H1 (cell line): ENCODE data around the gene MARCHF3. TPM values are rescaled to one million over a fixed set of nuclear protein-coding genes. Genes with fewer than 3 reads are reported as not detected.

Experiments
- CTCF ChIA-PET: fragments of 300-600 bp; sonication (Branson Sonifier 250); formaldehyde crosslinking; loops from one replicate; lab custom pipeline; 2021; ENCODE audit not compliant: partially characterized antibody; lab: Charles Lee
- POLR2A ChIA-PET: fragments of 300-600 bp; sonication (Branson Sonifier 250); formaldehyde crosslinking; loops from one replicate; lab custom pipeline; 2021; ENCODE audit warnings: inconsistent platforms; ENCODE audit not compliant: partially characterized antibody; lab: Charles Lee
- DNase-seq, 2 experiments: peaks; one replicate each; pipeline versions ENCODE4 v3.0.0 to v3.0.0-alpha.2; 2010 to 2022; ENCODE audit warnings: low spot score in 2 of 2, low read depth in 1 of 2, mixed read lengths in 1 of 2
- FAIRE-seq: peaks from 2 replicates; lab custom pipeline; 2011; peaks lifted over from hg19 to GRCh38; lab: Jason Lieb, UNC
- H2AFZ ChIP-seq: 2 replicates; pipeline ENCODE4 v1.8.1; 2012; ENCODE audit warnings: low read length, inconsistent platforms
- H2AK5ac ChIP-seq: 2 replicates; pipeline ENCODE4 v1.6.1; 2013; ENCODE audit warnings: low read depth, low read length
- H2BK120ac ChIP-seq: replicated peaks from 2 replicates; pipeline ENCODE3; 2013; ENCODE audit warnings: low read depth, low read length, inconsistent platforms
- H2BK12ac ChIP-seq: 2 replicates; pipeline ENCODE4 v1.6.1; 2013; ENCODE audit warnings: low read depth, low read length
- H2BK15ac ChIP-seq: 2 replicates; pipeline ENCODE4 v1.6.1; 2013; ENCODE audit warnings: low read length
- H2BK20ac ChIP-seq: 2 replicates; pipeline ENCODE4 v1.6.1; 2013; ENCODE audit warnings: low read length
- H2BK5ac ChIP-seq: 2 replicates; pipeline ENCODE4 v1.6.1; 2013; ENCODE audit warnings: low read depth, low read length
- H3K14ac ChIP-seq: 2 replicates; pipeline ENCODE4 v1.6.1; 2013; ENCODE audit warnings: inconsistent platforms; ENCODE audit not compliant: insufficient read length
- H3K18ac ChIP-seq: 2 replicates; pipeline ENCODE4 v1.6.1; 2013; ENCODE audit warnings: low read length; ENCODE audit errors: extremely low read depth
- H3K23ac ChIP-seq: 2 replicates; pipeline ENCODE4 v1.6.1; 2013; ENCODE audit warnings: inconsistent platforms; ENCODE audit not compliant: insufficient read length
- H3K23me2 ChIP-seq: 2 replicates; pipeline ENCODE4 v1.6.1; 2013; ENCODE audit warnings: low read depth, low read length
- H3K27ac ChIP-seq: 2 replicates; pipeline ENCODE4 v1.6.1; 2011; ENCODE audit warnings: low read depth, low read length, inconsistent platforms
- H3K27me3 ChIP-seq, 4 experiments: replicated peaks in 1 of 4; 1 replicate in 1 of 4; 2 replicates in 3 of 4; pipeline versions ENCODE4 v1.6.1 to v1.8.1; 2011 to 2013; ENCODE audit warnings: low read length in 3 of 4, mild to moderate bottlenecking in 3 of 4, inconsistent platforms in 2 of 4, mixed read lengths in 2 of 4, moderate library complexity in 1 of 4; ENCODE audit not compliant: control insufficient read depth in 3 of 4, insufficient read depth in 3 of 4; ENCODE audit errors: extremely low read depth in 1 of 4
- H3K36me3 ChIP-seq, 4 experiments: 2 replicates each; pipeline versions ENCODE4 v1.6.1 to v1.8.1; 2011 to 2013; ENCODE audit warnings: mild to moderate bottlenecking in 4 of 4, low read length in 3 of 4, moderate library complexity in 2 of 4, control low read depth in 1 of 4, inconsistent platforms in 1 of 4; ENCODE audit not compliant: insufficient read depth in 4 of 4, control insufficient read depth in 2 of 4
- H3K4ac ChIP-seq: replicated peaks from 2 replicates; pipeline ENCODE3; 2013; ENCODE audit warnings: low read length, low read depth, mixed read lengths, inconsistent platforms; ENCODE audit not compliant: insufficient read length
- H3K4me1 ChIP-seq, 4 experiments: replicated peaks in 1 of 4; 1 replicate in 1 of 4; 2 replicates in 3 of 4; pipeline versions ENCODE4 v1.6.1 to v1.8.1; 2011 to 2013; ENCODE audit warnings: low read length in 3 of 4, inconsistent platforms in 2 of 4, mixed read lengths in 1 of 4; ENCODE audit not compliant: insufficient read depth in 4 of 4, control insufficient read depth in 3 of 4
- H3K4me2 ChIP-seq, 2 experiments: 2 replicates each; pipeline versions ENCODE4 v1.6.1 to v1.8.1; 2011 to 2013; ENCODE audit warnings: low read depth in 2 of 2, low read length in 2 of 2, control low read depth in 1 of 2, inconsistent platforms in 1 of 2, mild to moderate bottlenecking in 1 of 2; ENCODE audit not compliant: insufficient read depth in 1 of 2
- H3K4me3 ChIP-seq, 4 experiments: fragments of 200-600, 300-600 bp in 1 of 4; sonication (generic), shearing (Covaris generic), sonication (Bioruptor Twin) in 1 of 4; 2 replicates each; pipeline versions ENCODE4 v1.5.1 to v1.8.1; 2011 to 2016; ENCODE audit warnings: low read length in 4 of 4, low read depth in 3 of 4, control low read depth in 2 of 4, inconsistent platforms in 2 of 4, mild to moderate bottlenecking in 2 of 4, mixed read lengths in 1 of 4, moderate library complexity in 1 of 4; ENCODE audit not compliant: insufficient read depth in 2 of 4; ENCODE audit errors: extremely low read depth in 1 of 4
- H3K56ac ChIP-seq: replicated peaks from 2 replicates; pipeline ENCODE3; 2013; ENCODE audit warnings: low read depth, mild to moderate bottlenecking, mixed read lengths, low read length, inconsistent platforms; ENCODE audit not compliant: insufficient read length
- H3K79me1 ChIP-seq: 2 replicates; pipeline ENCODE4 v1.6.1; 2013; ENCODE audit warnings: low read depth, low read length, control low read depth
- H3K79me2 ChIP-seq, 2 experiments: 2 replicates each; pipeline versions ENCODE4 v1.6.1 to v1.8.1; 2012 to 2013; ENCODE audit warnings: low read length in 2 of 2, mild to moderate bottlenecking in 2 of 2, inconsistent platforms in 1 of 2; ENCODE audit not compliant: insufficient read depth in 2 of 2, control insufficient read depth in 1 of 2
- H3K9ac ChIP-seq, 4 experiments: replicated peaks in 1 of 4; 1 replicate in 1 of 4; 2 replicates in 3 of 4; pipeline versions ENCODE4 v1.6.1 to v1.8.1; 2011 to 2013; ENCODE audit warnings: low read depth in 3 of 4, low read length in 3 of 4, control low read depth in 2 of 4, mild to moderate bottlenecking in 2 of 4, moderate library complexity in 2 of 4, inconsistent platforms in 1 of 4; ENCODE audit errors: extremely low read depth in 1 of 4
- H3K9me3 ChIP-seq, 2 experiments: 2 replicates each; pipeline versions ENCODE4 v1.6.1 to v1.8.1; 2012 to 2013; ENCODE audit warnings: mild to moderate bottlenecking in 2 of 2, moderate library complexity in 2 of 2, control low read depth in 1 of 2, inconsistent platforms in 1 of 2, low read depth in 1 of 2, low read length in 1 of 2, mixed read lengths in 1 of 2; ENCODE audit not compliant: insufficient read depth in 2 of 2
- H4K20me1 ChIP-seq, 2 experiments: replicated peaks in 1 of 2; 2 replicates each; pipeline versions ENCODE3 to v1.8.1; 2011 to 2013; ENCODE audit warnings: inconsistent platforms in 2 of 2, low read length in 2 of 2, mild to moderate bottlenecking in 1 of 2; ENCODE audit not compliant: insufficient read depth in 2 of 2, control insufficient read depth in 1 of 2
- H4K5ac ChIP-seq: 2 replicates; pipeline ENCODE4 v1.6.1; 2013; ENCODE audit warnings: low read length, low read depth, mixed read lengths, inconsistent platforms; ENCODE audit not compliant: insufficient read length
- H4K8ac ChIP-seq: 2 replicates; pipeline ENCODE4 v1.8.0; 2013; ENCODE audit warnings: mild to moderate bottlenecking, moderate library complexity, low read length, inconsistent platforms; ENCODE audit not compliant: insufficient read depth; ENCODE audit errors: extremely low read depth
- H4K91ac ChIP-seq: replicated peaks from 2 replicates; pipeline ENCODE3; 2013; ENCODE audit warnings: low read length, mixed read lengths, inconsistent platforms; ENCODE audit not compliant: insufficient read length
- RBBP5 ChIP-seq: IDR thresholded peaks from 2 replicates; pipeline ENCODE4 v1.7.1; 2012; ENCODE audit warnings: low read depth, mild to moderate bottlenecking, inconsistent platforms, low read length, moderate library complexity, borderline replicate concordance
- RXRA ChIP-seq: IDR thresholded peaks from 2 replicates; pipeline ENCODE4 v1.6.1; 2011; ENCODE audit warnings: low read depth, mild to moderate bottlenecking, low read length, moderate library complexity; ENCODE audit not compliant: insufficient read depth
- SP4 ChIP-seq: IDR thresholded peaks from 2 replicates; pipeline ENCODE4 v1.6.1; 2012; ENCODE audit warnings: low read length, inconsistent platforms
- TCF12 ChIP-seq: IDR thresholded peaks from 2 replicates; pipeline ENCODE4 v1.6.1; 2011; ENCODE audit warnings: low read depth, mild to moderate bottlenecking, low read length
- WGBS, 2 experiments: shearing (Covaris generic) in 1 of 2; methylation state at CpG; one replicate each; pipeline versions ENCODE4 v1.1.6 to v1.1.7; 2013 to 2015; ENCODE audit warnings: low lambda C conversion rate in 2 of 2, mixed read lengths in 2 of 2, inconsistent platforms in 1 of 2, low coverage in 1 of 2, missing lambda C conversion rate in 1 of 2; ENCODE audit not compliant: insufficient replicate concordance in 2 of 2, insufficient coverage in 1 of 2, insufficient read length in 1 of 2; ENCODE audit errors: extremely low coverage in 1 of 2, missing lambda C conversion rate in 1 of 2; 5-methylcytosine and 5-hydroxymethylcytosine counted together
- polyA plus RNA-seq, 7 experiments: library from polyadenylated mRNA; depleted of rRNA in 3 of 7; stranded (reverse) in 5 of 7; unstranded in 2 of 7; fragments of >200 nt in 5 of 7; fragments of 200-250 nt in 2 of 7; gene quantifications; 1 replicate in 5 of 7; 2 replicates in 1 of 7; 4 replicates in 1 of 7; pipeline versions ENCODE4 v1.2.1 to v1.2.3, GENCODE V29; 2011 to 2013; ENCODE audit warnings: missing spikeins in 2 of 7, mixed read lengths in 2 of 7
- total RNA-seq: library from RNA; stranded (reverse); fragmentation: NEBNext Ultra II Directional; extraction: Animal tissue kit (Norgen Biotek cat#: 25700); gene quantifications from 2 replicates; pipeline ENCODE4 v1.2.1, GENCODE V29; 2021

MARCHF3 gene
- total and polyA plus RNA-seq, 2 of the 8 experiments (the other 6 are each of a cell fraction or from before 2014, with no cell fraction given), result 12.0 to 16.9 TPM

DNA sequence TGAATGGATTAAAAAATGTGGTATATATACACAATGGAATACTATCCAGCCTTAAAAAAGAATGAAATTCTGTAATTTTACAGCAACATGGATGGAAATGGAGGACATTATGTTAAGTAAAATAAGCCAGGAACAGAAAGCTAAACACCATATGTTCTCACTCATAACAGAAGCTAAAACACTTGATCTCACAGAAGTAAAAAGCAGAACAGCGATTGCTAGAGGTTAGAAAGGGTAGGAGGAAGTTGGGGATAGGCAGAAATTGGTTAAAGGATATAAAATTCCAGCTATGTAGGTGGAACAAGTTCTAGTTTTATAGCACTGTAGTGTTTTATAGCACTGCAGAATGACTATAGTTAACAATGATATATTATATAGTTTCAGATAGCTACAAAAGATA, 15.8 kb downstream of the MARCHF3 start:
- peaks cover 0 to 10% of the 10 kb centered on the region in 2 experiments; a peak in 2 of 4 replicates for H3K79me2 ChIP-seq
- ChIA-PET POLR2A (no interaction called here), CTCF (interaction anchor here (0.8 to 1.2 kb wide), 2 partner anchors 9 to 14 kb away, joined by 3 to 4 read pairs; no protein-coding TSS in a partner anchor)

More for the DNA sequence above, 15.8 kb downstream of the MARCHF3 start:
- no peak for FAIRE-seq
- H4K20me1 ChIP-seq, result peaks cover 0 to 1% of the 10 kb centered on the region in 2 experiments
- no peak overlapping the region for H2BK12ac ChIP-seq
- H3K79me1 ChIP-seq, result no peaks in the 10 kb centered on the region
- no peaks in the 10 kb centered on the region for H3K9me3 ChIP-seq
- TF ChIP-seq SP4 (no peak), RBBP5 (no peak), RXRA (no peak), TCF12 (no peak)
- TF ChIP-seq, all 59 proteins: peak for 0
- Histone ChIP-seq H3K9ac (no peak overlapping the region), H2BK20ac (no peak overlapping the region), H3K4me2 (no peak overlapping the region), H2BK5ac (no peak overlapping the region), H3K14ac (no peak overlapping the region), H3K36me3 (no peaks in the 10 kb centered on the region), H2AK5ac (no peak overlapping the region), H2AFZ (no peak overlapping the region), H3K4me3 (no peak overlapping the region), H2BK120ac (no peak overlapping the region), H3K4me1 (no peaks in the 10 kb centered on the region; a peak in 1 of 7 replicates), H3K23ac (no peak overlapping the region), H3K27me3 (no peaks in the 10 kb centered on the region), H3K27ac (no peak overlapping the region), H2BK15ac (no peak overlapping the region), H3K18ac (no peak overlapping the region), H3K4ac (no peak overlapping the region), H4K5ac (no peak overlapping the region), H3K23me2 (no peaks in the 10 kb centered on the region; the same call in 1 of the 2 replicates), H4K91ac (no peak overlapping the region), H4K8ac (no peak overlapping the region), H3K56ac (no peak overlapping the region)
- 81% methylated on average over 1 of the region's 1 CpG; no CpG with 5 or more reads in 1 of the 2 experiments for WGBS, 2 experiments
- no peak for DNase-seq
